HG02885 (cell line): ENCODE results near the gene MALRD1.

Experiments
- ATAC-seq: cut with Tn5 transposase; IDR thresholded peaks from one replicate; pipeline ENCODE4 v1.9.1; 2021; ENCODE audit warnings: mild to moderate bottlenecking; ENCODE audit not compliant: unreplicated experiment, poor library complexity

MALRD1 gene

DNA sequence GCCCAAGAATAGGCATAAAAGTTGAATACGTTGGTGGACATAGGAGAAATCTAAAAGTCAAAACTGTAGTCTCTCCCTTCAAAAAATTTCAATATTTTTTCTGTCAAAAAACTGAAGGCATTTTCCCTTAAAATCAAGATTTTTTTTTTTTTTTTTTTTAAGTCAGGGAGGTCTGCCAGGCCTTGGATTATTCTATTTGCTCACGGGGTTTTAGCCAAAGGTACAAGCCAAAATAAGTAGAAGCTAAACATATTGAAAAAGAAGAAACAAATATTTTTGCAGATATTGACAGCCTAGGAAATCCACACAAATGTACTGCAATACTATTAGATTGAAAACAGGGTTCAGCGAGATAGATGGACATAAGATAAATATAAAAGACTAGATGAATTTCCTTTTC, 577.6 kb downstream of the MALRD1 start:
- no peak for ATAC-seq

DNA sequence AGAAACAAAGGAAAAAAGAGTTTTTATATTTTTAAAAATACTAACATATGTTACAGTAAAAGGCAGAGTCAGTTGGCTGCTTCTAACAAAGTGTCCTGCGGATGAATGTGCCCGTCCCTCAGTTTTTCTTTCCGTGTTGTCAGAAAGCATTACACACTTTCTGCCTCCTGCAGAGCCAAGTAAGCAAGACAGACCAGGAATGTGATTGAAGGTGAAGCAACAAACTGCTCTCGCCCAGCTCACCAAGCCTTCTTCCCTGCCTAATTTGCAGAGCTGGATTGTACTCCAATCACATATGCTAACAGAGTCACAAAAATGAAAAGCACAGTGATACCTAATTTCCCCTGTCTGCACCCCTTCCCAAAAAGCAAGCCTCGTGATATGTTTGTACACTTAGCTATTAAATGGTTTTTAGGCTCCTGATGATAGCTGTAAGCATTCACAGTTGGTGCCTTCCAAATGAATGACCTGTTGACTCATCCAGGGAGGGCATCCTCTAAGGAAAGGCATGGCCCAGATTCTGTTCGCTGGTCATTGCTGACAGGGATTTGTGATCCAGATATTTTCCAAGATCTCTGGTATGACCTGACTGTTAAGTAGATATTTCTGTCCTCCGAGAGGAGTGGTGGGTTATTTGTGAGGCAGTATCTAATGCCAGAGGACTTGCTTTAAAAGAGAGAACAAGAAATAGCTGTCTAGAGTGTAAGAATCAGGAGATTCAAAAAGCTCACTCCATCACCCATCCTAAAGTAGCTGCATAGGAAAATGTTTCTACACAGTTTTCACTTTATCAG, 580.4 kb downstream of the MALRD1 start:
- no peak for ATAC-seq

DNA sequence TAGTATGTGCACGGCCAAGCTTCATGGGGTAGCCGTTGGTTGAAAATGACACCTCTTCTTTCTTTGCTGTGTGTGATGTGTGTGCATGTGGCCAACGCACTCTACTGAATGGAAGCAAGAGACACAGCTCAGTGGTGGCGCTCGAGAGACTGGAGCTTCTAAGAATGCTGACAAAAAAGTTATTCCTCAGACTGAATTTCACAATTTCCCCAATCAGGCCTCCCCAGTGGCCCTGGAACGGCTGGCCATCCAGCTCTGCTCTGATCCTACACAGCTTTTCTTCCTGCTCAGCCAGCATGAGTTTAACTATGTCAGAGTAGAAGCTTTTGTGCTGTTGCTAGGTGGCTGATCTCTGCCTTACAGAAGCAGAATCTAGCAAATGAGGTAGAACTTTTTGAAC, 581.0 kb downstream of the MALRD1 start:
- no peak for ATAC-seq

DNA sequence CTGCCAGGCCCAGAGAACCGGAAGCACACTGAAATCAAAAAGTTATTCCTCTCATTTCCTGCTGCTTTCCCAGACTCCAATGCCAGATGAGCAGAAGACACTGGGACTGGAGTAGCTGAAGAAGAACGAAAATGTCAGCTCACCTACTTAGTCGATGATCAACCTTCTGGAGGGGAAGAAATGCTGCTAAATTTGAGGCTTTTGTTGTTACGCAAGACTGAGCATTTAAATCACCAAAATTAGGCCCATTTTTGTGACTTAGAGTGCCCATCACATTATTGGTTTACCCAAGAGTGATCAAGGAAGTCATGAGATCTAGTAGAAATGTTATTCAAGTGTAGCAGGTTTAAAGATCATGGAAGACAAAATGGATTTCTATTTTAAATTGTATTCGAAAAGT, 585.6 kb downstream of the MALRD1 start:
- no peak for ATAC-seq

DNA sequence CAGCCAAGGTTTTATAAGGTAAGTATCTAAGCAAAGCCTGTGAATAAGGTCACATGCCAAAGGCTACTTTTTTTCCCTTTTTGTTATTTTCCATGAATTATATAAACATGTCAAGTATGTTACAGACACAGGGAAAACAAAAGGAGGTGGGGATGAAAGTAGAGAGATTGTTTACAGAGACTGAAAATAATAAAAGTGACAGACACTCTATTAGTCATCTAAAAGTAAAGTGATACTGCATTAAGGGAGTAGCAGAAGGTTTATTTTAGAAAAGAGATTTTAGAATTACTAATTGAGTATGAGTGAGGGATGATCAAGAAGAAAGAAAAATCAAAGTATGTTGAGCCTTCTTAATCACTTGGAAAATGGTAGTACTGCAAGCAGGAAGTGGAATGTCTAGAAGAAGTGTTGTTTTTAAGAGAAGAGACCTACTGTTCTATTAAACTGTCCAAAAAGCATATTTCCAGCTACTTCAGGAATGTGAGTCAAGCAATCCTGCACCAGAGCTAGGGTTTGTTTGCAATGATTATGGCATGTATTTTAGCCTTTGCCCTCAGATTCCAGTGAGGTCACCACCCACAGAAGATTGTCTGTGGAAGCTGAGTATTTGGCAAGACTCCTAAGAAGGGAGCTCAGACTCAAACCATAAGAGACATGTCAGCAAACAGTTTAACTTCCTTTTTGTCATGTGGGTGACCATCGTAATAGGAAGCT, 589.7 kb downstream of the MALRD1 start:
- no peak for ATAC-seq

DNA sequence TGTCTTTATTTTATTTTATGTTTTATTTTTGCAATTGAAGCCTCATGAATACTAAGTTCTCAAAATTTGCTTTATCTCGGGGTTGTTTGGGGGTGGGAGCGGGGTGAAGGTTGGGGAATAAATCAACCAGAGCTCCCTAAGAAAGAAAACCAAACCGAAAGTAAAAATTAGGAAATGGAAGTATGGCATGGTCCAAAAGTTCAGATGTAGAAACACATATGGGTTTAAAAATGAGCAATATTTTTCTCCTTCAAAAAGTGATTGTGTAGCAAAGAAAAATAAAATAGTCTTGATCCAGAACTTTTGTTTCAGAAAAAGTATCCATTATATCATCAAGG, 590.3 kb downstream of the MALRD1 start:
- no peak for ATAC-seq

DNA sequence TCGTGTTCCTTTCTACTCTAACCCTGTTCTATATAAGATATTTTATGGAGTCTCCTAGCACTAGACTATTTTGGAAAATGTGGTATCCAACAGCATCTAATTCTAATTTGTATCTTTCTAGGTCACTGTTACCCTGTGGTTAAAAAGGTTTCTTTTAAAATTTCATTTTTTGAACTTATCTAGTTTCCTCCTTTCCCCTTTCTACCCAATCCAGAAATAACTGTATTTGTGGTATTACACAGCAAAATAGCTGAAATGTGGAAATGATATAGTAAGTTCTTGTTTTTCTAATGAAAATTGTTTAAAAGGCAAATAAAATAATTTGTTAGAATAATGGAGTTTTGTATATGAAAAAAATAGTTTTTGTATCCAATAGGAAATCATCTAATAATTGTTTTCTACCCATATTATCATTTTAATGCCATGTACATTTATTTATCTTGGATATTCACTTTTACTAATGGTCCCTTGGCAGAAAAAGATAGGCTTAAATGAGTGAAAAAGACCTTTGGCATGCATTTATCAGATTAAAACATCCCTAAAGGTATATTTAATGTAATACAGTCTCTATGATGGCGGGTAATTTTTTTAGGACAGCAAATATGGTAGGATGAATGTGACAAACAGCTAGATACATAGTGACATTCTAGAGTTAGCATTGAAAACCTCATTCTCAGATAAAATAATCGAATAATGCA, 592.1 kb downstream of the MALRD1 start:
- ATAC-seq: no peak

DNA sequence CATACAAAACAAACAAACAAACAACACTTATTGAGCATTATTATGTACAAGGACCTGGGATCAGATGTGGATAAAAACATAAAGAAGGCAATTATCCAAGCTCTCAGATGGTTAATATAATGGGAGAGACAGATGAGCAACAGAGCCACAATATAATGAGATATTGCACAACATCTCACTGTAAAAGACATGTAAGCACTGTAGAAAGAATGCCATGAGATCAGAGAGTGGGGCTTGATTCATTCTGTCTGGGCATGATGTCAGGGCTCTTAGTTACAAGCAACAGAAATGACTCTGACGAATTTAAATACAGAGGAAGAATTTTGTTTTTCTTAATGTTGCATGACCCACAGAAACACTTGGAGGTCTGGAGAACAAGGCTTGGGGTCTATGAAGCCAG, 602.9 kb downstream of the MALRD1 start:
- no peak for ATAC-seq

DNA sequence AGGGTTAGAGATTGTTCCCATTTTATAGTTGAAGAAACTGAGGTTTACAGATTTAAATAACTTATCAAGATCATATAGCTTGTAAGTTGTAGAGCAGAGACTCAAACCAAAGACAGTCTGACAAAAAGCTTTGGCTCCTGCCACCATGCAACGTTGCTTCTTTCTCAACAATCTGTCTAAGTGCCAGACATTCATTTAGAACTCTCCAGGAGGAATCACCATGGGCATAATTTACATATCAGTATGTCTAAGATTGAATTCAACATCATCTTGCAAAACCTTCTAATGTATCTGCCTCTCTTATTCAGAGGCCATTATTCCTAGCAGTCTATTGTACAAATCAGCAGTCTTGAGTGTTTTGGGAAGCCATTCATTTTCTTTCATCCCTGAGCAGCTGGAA, 604.1 kb downstream of the MALRD1 start:
- ATAC-seq: no peak

DNA sequence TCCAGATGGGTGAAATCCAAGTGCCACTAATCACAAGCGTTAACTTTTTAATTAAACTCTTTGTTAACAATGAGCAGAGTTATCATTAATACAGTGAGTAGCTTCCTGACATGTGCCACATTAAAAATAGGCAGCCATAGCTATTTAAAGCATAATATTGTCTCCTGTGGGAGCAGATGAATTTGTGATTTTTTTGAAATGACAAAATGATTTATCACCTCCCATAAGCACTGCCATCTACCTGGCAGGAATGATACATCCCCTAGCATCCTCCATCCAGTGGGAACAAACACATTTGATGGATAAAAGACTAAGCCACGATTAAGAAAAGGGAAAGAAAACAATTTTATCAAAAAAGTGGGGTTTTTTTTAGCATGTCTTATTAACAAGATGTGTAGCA, 605.3 kb downstream of the MALRD1 start:
- ATAC-seq: no peak

DNA sequence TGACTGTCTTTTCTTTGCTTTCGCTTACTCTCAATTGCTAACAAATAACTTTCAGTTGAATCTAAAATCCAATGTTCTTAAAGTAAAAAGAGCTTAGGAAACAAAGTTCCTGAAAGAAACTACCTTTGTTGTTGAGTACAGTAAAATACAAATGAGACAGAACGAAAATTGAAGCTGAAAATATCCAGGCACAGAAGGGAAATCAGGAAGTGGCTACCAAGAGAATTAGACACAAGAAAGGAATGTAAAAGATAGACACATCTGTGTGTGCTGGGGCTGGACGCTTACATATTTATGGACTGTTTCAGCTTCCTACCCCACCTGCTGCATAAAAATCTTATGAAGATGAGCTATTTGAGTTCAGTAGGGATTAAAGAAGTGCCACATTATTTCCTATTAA, 606.0 kb downstream of the MALRD1 start:
- no peak for ATAC-seq

DNA sequence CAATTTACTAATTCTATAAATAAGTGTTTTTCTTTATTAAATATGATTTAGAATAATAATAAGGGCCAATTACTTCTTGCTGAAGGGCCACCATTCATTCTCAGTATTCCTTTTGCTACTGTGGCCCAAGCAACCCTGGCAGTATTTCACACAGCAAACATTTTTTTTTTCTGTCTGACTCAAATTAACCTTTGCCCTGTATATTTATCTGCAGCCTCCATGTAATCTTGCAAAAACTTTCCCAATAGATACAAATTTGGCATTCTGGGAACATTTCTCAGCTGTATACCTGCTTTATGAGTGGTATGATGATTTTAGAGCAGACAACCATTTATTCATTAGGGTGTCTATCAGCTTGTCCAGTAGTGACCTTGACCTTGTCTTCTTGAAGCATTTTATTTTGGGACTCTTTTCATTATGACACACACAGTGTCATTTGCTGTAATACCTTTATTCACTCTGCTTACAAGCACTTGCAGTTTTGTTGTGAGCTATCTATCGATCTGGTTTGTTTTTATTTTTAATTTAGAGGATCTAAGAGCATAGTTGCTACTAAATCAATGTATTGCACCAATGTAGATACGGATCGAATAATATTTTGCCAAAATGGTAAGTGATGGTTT, 607.9 kb downstream of the MALRD1 start:
- ATAC-seq: no peak

DNA sequence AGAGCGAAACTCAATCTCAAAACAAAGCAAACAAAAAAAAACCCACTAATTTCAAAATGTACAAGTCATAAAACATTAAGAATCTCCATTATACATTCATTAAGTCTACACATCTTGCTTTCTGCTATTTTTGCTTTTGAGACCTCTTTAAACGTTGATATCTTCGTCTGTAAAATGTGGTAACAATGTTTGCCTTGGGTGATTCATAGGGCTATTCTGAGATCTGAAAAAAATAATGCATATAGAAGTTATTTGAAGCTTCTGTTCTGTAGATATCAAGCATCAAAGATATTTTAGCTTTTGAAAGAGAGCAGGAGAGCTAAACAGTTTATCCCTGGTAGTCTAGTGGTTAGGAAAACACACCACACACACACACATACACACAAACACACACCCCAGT, 609.5 kb downstream of the MALRD1 start:
- ATAC-seq: no peak

DNA sequence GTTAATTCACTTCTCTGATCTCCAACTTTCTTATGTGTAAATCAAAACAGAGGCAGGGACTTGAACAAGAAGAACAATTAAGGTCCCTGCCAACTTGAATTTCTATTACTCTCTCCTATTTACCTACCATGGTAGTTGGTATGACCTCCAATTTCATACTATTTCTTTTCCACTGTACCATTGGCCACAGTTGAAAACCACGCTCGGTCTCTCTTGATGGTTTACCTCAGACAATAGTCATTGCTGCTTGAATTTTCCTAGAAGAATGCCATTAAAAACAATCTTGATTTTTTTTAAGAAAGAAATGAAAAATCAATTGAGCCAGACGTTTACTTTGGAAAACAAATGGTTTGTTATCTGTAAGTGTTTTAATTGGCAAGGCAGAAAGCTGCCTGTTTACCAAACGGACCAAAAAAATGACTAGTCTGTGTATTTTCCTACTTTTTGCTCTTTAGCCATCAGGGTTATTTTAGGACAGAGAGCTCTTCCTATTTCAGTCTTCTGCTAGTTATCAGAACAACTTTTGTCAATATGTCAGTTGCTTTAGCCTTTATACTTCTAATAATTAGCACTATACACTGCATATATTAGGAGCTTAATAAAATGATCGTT, 610.1 kb downstream of the MALRD1 start:
- ATAC-seq: no peak

DNA sequence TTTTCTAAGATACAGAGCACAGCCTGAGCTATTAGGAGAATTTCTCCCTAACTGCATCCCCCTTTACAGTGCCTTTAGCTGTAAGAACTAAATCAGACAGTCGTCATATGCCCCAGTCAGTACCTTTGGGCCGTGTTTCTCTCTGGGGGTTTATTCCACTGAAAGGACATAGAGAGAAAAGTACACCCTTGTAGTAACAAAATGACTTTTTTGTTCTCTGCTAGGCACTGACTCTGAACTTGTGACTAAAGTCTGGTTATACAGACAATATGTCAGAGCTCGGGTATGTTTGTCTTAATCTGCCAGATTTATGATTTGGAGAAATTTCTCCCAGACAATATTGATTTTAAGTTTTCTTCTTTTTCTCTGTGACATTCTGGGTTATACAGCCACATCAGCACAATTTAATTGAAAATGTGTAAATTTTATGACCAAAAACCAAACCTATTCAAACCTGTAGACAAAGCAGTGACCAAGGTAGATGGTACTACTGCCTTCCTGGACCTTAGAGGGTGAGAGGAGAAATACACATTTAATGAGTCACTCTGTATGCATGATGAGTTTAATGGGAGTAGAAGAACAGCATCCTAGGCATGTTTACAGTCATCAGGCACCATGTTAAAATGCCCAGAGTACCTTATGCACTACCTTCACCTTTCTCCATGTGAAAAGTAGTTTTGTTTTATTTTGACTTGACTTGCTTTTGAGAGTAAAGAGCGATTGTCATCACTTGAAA, 611.5 kb downstream of the MALRD1 start:
- ATAC-seq: no peak

DNA sequence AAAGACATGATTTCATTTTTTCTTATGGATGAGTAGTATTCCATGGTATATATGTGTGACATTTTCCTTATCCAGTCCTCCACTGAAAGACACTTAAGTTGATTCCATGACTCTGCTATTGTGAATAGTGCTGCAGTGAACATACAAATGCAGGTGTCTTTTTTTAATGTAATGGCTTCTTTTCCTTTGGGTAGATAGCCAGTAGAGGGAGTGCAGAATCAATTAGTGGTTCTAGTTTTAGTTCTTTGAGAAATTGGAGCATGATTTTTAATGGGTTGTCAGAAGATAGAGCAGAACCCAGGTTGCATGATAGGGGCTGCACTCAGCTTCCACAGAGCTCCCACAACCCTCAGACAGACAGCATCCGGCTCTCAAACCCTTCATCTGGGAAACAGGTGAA, 614.7 kb downstream of the MALRD1 start:
- ATAC-seq: no peak

DNA sequence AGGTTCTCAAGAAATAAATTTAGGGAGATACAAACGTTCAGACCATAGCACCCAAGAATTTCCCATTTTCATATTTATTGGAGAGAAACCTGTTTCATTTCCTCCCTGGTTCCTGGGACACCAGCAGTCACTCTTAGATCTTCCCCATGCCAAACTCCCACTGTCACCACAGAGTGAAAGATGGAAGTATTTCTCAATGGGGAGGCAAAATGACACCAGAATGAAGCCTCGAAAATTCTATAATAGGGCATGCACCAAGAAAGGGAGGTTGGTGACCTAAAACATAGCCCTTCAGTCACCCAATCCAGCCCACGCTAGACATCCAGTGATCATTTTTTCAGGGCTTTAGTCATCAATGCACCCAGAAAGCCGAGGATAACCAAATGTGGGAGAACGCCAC, 619.5 kb downstream of the MALRD1 start:
- ATAC-seq: no peak

DNA sequence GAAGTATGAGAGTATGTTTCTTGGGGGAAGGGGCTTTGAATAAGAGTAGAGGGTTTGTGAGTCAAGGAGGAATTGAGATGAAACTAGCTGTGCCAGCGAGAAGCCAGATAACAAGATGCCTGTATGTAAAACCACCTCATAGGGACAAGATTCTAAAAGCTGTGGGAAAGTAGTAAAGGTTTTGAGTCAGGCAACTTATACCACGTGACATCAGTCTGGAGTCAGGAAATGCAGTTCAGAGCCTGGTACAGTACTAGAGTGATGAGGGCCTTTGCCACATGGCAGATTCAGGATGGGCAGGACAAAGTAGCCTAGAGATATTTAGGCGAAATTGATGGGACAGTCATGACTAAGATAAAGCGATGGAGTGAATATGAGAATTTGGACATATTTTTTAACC, 627.5 kb downstream of the MALRD1 start:
- ATAC-seq: no peak

DNA sequence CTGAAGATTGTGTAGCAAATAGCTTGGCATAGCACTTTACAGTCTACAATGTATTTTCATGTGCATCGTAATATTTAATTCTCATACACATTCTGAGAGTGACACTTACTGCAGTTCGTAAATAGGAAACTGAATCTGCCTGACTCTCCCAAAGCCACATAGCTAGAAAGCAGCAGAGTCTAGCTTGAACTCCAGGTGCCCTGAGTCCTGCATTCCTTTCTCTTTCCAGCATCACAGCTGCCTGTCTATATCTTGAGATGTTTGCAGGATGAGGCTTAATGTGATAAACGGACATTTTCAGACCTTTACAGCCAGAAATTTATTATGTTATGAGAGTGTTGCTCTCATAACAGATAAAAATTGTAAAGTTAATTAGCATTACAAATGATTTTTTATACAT, 634.8 kb downstream of the MALRD1 start:
- ATAC-seq: no peak

DNA sequence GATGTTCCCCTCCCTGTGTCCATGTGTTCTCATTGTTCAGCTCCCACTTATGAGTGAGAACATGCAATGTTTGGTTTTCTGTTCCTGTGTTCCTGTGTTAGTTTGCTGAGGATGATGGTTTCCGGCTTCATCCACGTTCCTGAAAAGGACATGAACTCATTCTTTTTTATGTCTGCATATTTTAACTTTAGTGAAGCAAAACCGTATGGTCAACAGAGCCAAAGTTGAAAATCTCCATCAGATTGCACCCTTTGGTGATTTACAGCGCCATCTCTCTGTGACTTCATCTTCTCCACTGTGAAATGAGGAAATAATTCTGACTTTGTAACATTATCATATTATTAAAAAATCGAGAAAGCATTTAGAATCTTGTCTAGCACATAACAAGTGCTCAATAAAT, 635.4 kb downstream of the MALRD1 start:
- no peak for ATAC-seq
